Gastrocnemius medialis (tissue), 4 donors: ENCODE measurements around the gene CREBBP.
A peak's percentile ranks its signal among the peaks of the same experiment; 100 is the strongest.

ENCODE experiments used
- POLR2A ChIP-seq, 2 donors: fragments of 450-650 bp; IDR thresholded peaks; one replicate each; pipeline ENCODE4 v1.6.1; 2017; ENCODE audit warnings: antibody characterized with exemption in 2 of 2, mild to moderate bottlenecking in 2 of 2, moderate library complexity in 2 of 2
- TF ChIP-seq, protein P1 (sequence below), 5 experiments: fragments of 450-650 bp in 3 of 5; fragments of 200-600 bp in 2 of 5; sonication (generic) in 2 of 5; IDR thresholded peaks in 4 of 5; conservative IDR thresholded peaks in 1 of 5; 1 replicate in 4 of 5; 2 replicates in 1 of 5; pipeline ENCODE4 v1.5.1; 2016 to 2019; ENCODE audit warnings: antibody characterized with exemption in 5 of 5, mild to moderate bottlenecking in 3 of 5, moderate library complexity in 3 of 5

DNA sequence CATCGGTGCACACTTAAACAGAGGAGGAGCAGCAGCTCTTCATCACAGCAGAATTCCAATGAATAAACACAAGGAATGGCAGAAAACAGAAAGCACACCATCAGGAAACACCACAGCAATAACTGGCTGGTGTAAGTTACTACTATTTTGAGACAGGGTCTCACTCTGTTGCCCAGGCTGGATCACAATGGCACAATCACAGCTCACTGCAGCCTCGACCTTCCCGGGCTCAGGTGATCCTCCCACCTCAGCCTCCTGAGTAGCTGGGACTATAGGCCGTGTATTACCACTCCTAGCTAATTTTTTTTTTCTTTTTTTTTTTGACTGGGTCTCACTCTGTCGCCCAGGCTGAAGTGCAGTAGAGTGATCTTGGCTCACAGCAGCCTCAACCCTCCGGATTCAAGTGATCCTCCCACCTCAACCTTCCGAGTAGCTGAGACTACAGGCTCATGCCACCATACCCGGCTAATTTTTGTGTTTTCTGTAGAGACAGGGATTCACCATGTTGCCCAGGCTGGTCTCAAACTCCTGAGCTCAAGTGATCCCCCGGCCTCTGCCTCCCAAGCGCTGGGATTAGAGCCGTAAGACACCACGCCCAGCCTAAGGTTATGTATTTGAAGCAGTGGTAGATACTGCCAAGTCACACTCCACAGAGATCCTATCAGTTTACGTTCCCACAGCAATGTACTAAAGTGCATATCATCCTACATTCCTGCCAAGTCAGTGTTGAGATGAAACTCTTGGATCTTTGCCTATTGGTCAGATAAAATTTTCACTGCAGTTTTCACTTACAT is 183.9 kb downstream of the CREBBP start:
- TF ChIP-seq, protein P1, sequence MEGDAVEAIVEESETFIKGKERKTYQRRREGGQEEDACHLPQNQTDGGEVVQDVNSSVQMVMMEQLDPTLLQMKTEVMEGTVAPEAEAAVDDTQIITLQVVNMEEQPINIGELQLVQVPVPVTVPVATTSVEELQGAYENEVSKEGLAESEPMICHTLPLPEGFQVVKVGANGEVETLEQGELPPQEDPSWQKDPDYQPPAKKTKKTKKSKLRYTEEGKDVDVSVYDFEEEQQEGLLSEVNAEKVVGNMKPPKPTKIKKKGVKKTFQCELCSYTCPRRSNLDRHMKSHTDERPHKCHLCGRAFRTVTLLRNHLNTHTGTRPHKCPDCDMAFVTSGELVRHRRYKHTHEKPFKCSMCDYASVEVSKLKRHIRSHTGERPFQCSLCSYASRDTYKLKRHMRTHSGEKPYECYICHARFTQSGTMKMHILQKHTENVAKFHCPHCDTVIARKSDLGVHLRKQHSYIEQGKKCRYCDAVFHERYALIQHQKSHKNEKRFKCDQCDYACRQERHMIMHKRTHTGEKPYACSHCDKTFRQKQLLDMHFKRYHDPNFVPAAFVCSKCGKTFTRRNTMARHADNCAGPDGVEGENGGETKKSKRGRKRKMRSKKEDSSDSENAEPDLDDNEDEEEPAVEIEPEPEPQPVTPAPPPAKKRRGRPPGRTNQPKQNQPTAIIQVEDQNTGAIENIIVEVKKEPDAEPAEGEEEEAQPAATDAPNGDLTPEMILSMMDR (IDR thresholded peaks at IDR 0.05 in 4 of 5, conservative IDR thresholded peaks at IDR 0.05 in 1 of 5), result no peak
- peak; percentile 36 to 65 for TF ChIP-seq POLR2A (IDR thresholded peaks at IDR 0.05)
